Measurements from ENCODE around the gene FGD2. TPM values are rescaled to one million over a fixed set of nuclear protein-coding genes. Genes with fewer than 3 reads are reported as not detected.

Gene FGD2
- total and polyA plus RNA-seq, 2 donors (not counting 3 experiments of a cell fraction or from before 2014, with no cell fraction given), result not detected

GRCh38 chr6:36967757-36968156 is 37.7 kb upstream of the FGD2 start:
- TF ChIP-seq POLR2AphosphoS5 (IDR thresholded peaks at IDR 0.05; ENCODE audit: insufficient read depth, low read depth, low read length), result no peak
- TF ChIP-seq JUN (IDR thresholded peaks at IDR 0.05; ENCODE audit: borderline replicate concordance, insufficient read depth, insufficient read length, low read depth), result no peak
- no TSS peak for BruUV-seq (replicated peaks)

GRCh38 chr6:36968266-36968977 is 37.0 kb upstream of the FGD2 start:
- Histone ChIP-seq H3K9me3 (replicated peaks; ENCODE audit: control insufficient read depth, insufficient read depth, low read length) (no peaks in the 10 kb centered on the region), H3K27ac (ENCODE audit: insufficient read depth, low read depth, low read length) (no peak overlapping the region), H3K27me3 (ENCODE audit: control insufficient read depth in 2 of 2, insufficient read depth in 2 of 2, low read length in 2 of 2) (no peaks in the 10 kb centered on the region), H3K4me1 (ENCODE audit: control insufficient read depth, extremely low read depth, insufficient read depth, low read length) (no peaks in the 10 kb centered on the region), H3K4me3 (replicated peaks in 1 of 3; ENCODE audit: insufficient read depth in 1 of 3, low read depth in 1 of 3, low read length in 3 of 3) (no peak overlapping the region), H4K20me1 (replicated peaks; ENCODE audit: control insufficient read depth, extremely low read depth, insufficient read depth, low read length) (no peaks in the 10 kb centered on the region), H3K9me1 (replicated peaks; ENCODE audit: control insufficient read depth, extremely low read depth, insufficient read depth, low read length) (no peaks in the 10 kb centered on the region), H3K4me2 (ENCODE audit: insufficient read depth, low read length) (no peak overlapping the region), H3K79me2 (ENCODE audit: control insufficient read depth, insufficient read depth, low read length) (no peaks in the 10 kb centered on the region), H3K9ac (replicated peaks; ENCODE audit: extremely low read depth, insufficient read depth, low read length) (no peak overlapping the region), H2AFZ (ENCODE audit: low read depth, low read length) (no peak overlapping the region), H3K36me3 (ENCODE audit: control insufficient read depth in 2 of 2, extremely low read depth in 1 of 2, insufficient read depth in 2 of 2, low read length in 2 of 2) (peaks cover 23 to 55% of the 10 kb centered on the region in 2 experiments)
- dilution Hi-C loops (cut with MboI; ENCODE audit: extremely low pct_ligation_motif_present, low sequenced_read_pairs), result no loop called here
- intact Hi-C loops (cut with micrococcal nuclease), result no loop called here
- no peak for TF ChIP-seq GATA2 (IDR thresholded peaks at IDR 0.05; ENCODE audit: insufficient read depth, insufficient read length, low read depth, low read length)
- TF ChIP-seq MYC (IDR thresholded peaks at IDR 0.05; ENCODE audit: low read depth, low read length), result no peak
- TF ChIP-seq POLR2AphosphoS5 (IDR thresholded peaks at IDR 0.05; ENCODE audit: insufficient read depth, low read depth, low read length), result no peak
- no peak for TF ChIP-seq EZH2 (IDR thresholded peaks at IDR 0.05; ENCODE audit: borderline replicate concordance, low read depth, low read length, severe bottlenecking)
- TF ChIP-seq FOS (IDR thresholded peaks at IDR 0.05; ENCODE audit: borderline replicate concordance, insufficient read depth, low read length), result no peak
- TF ChIP-seq, protein P1, sequence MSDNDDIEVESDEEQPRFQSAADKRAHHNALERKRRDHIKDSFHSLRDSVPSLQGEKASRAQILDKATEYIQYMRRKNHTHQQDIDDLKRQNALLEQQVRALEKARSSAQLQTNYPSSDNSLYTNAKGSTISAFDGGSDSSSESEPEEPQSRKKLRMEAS (IDR thresholded peaks at IDR 0.05; ENCODE audit: insufficient read depth, insufficient read length), result no peak
- ChIA-PET CTCF (interaction anchor here (0.8 kb wide), 1 partner anchor 50 kb away, joined by 3 read pairs; no protein-coding TSS in a partner anchor), POLR2A (interaction anchor here (0.6 kb wide), 1 partner anchor 424 kb away, joined by 4 read pairs; no protein-coding TSS in a partner anchor)
- FAIRE-seq (no peak), DNase-seq (ENCODE audit: low read depth, low spot score) (no peak)
- TSS peak; percentile 93 for BruUV-seq (replicated peaks)

More at GRCh38 chr6:36967757-36968156, 37.7 kb upstream of the FGD2 start:
- Histone ChIP-seq H3K9me1 (replicated peaks; ENCODE audit: control insufficient read depth, extremely low read depth, insufficient read depth, low read length) (no peaks in the 10 kb centered on the region), H4K20me1 (replicated peaks; ENCODE audit: control insufficient read depth, extremely low read depth, insufficient read depth, low read length) (no peaks in the 10 kb centered on the region), H3K9me3 (replicated peaks; ENCODE audit: control insufficient read depth, insufficient read depth, low read length) (no peaks in the 10 kb centered on the region), H3K4me3 (replicated peaks in 1 of 3; ENCODE audit: insufficient read depth in 1 of 3, low read depth in 1 of 3, low read length in 3 of 3) (no peak overlapping the region), H3K27ac (ENCODE audit: insufficient read depth, low read depth, low read length) (no peak overlapping the region), H3K79me2 (ENCODE audit: control insufficient read depth, insufficient read depth, low read length) (no peaks in the 10 kb centered on the region), H3K36me3 (ENCODE audit: control insufficient read depth in 2 of 2, extremely low read depth in 1 of 2, insufficient read depth in 2 of 2, low read length in 2 of 2) (peaks cover 21 to 51% of the 10 kb centered on the region in 2 experiments), H3K4me2 (ENCODE audit: insufficient read depth, low read length) (no peak overlapping the region), H2AFZ (ENCODE audit: low read depth, low read length) (no peak overlapping the region), H3K9ac (replicated peaks; ENCODE audit: extremely low read depth, insufficient read depth, low read length) (no peak overlapping the region), H3K27me3 (ENCODE audit: control insufficient read depth in 2 of 2, insufficient read depth in 2 of 2, low read length in 2 of 2) (no peaks in the 10 kb centered on the region), H3K4me1 (ENCODE audit: control insufficient read depth, extremely low read depth, insufficient read depth, low read length) (no peaks in the 10 kb centered on the region)
- intact Hi-C loops (cut with micrococcal nuclease) (no loop called here), dilution Hi-C loops (cut with MboI; ENCODE audit: extremely low pct_ligation_motif_present, low sequenced_read_pairs) (no loop called here)
- FAIRE-seq, result no peak
- DNase-seq (ENCODE audit: low read depth, low spot score), result no peak
- CTCF ChIA-PET, result interaction anchor here (0.8 to 1.8 kb wide), 2 partner anchors 12 to 50 kb away, joined by 3 to 5 read pairs; no protein-coding TSS in a partner anchor
- POLR2A ChIA-PET, result interaction anchor here (0.6 kb wide), 1 partner anchor 423 kb away, joined by 4 read pairs; no protein-coding TSS in a partner anchor

Measured in endothelial cell of umbilical vein (primary cell).